Endothelial cell (in vitro differentiated cells): ENCODE measurements around the gene SPACDR. TPM values are rescaled to one million over a fixed set of nuclear protein-coding genes. Genes with fewer than 3 reads are reported as not detected.

ENCODE experiments used
- DNase-seq: peaks from one replicate; pipeline ENCODE4 v3.0.0; 2021; ENCODE audit warnings: low spot score
- H3K27ac Mint-ChIP-seq: one replicate; pipeline ENCODE4 v1.8.0; 2021; ENCODE audit warnings: mixed read lengths, inconsistent platforms; ENCODE audit not compliant: unreplicated experiment
- H3K27me3 Mint-ChIP-seq: one replicate; pipeline ENCODE4 v1.8.0; 2021; ENCODE audit warnings: mild to moderate bottlenecking, moderate library complexity, mixed read lengths, inconsistent platforms; ENCODE audit not compliant: unreplicated experiment
- H3K36me3 Mint-ChIP-seq: one replicate; pipeline ENCODE4 v1.8.0; 2021; ENCODE audit warnings: mild to moderate bottlenecking, low read depth, mixed read lengths, inconsistent platforms; ENCODE audit not compliant: unreplicated experiment
- H3K4me1 Mint-ChIP-seq: one replicate; pipeline ENCODE4 v1.8.0; 2021; ENCODE audit warnings: mild to moderate bottlenecking, mixed read lengths, inconsistent platforms; ENCODE audit not compliant: unreplicated experiment
- H3K4me3 Mint-ChIP-seq: one replicate; pipeline ENCODE4 v1.8.0; 2021; ENCODE audit warnings: mild to moderate bottlenecking, mixed read lengths, inconsistent platforms; ENCODE audit not compliant: unreplicated experiment
- H3K9me3 Mint-ChIP-seq: one replicate; pipeline ENCODE4 v1.8.0; 2021; ENCODE audit warnings: mixed read lengths, inconsistent platforms; ENCODE audit not compliant: unreplicated experiment
- total RNA-seq: library from RNA; stranded (reverse); fragmentation: NEBNext Ultra II Directional; extraction: Animal tissue kit (Norgen Biotek cat#: 25700); gene quantifications from one replicate; pipeline ENCODE4 v1.2.1, GENCODE V29; 2021; ENCODE audit not compliant: unreplicated experiment
- TF ChIP-seq, protein P1 (sequence below): fragments of 200-600 bp; sonication (generic); IDR thresholded peaks from one replicate; pipeline ENCODE4 v1.5.0; 2021; ENCODE audit warnings: antibody characterized with exemption; ENCODE audit not compliant: unreplicated experiment

Gene SPACDR
- total RNA-seq, 1 donor from 2014 or later, result 4.3 TPM

DNA sequence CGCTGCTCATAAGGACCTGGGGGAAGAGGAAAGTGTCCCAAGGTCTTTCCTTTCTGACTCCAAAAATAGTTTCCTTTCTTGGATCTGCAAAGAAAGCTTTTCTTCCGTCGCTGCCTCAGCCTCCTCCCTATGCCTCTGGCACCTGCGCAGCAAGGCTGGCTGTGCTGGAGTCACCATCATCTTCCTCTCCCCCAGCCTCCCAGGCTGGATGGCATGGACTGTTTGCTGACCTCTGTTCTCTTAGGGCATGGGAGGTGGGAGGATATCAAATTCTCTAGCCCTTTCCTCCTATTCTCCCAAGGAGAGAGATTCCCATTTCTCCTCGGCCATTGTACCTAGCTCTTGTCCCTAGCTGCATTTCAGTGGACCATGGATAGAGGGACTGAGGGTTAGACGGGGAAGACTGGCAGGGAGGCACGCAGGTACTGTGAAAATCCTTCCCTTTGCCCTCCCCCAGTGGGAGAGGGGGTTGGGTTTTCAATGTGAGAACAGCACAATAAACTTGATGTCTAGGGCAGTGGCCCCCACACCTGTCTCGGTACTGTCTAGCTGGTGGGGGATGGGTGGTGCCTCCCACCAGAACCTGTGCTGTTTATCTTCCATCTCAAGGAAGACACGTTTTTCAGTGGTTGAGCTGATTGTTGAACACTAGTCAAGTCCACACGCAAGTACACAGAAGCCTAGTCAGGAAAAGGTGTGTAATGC, 30.3 kb downstream of the SPACDR start:
- peaks cover 50% of the 10 kb centered on the region for H3K4me1 Mint-ChIP-seq
- no peak for DNase-seq
- TF ChIP-seq, protein P1, sequence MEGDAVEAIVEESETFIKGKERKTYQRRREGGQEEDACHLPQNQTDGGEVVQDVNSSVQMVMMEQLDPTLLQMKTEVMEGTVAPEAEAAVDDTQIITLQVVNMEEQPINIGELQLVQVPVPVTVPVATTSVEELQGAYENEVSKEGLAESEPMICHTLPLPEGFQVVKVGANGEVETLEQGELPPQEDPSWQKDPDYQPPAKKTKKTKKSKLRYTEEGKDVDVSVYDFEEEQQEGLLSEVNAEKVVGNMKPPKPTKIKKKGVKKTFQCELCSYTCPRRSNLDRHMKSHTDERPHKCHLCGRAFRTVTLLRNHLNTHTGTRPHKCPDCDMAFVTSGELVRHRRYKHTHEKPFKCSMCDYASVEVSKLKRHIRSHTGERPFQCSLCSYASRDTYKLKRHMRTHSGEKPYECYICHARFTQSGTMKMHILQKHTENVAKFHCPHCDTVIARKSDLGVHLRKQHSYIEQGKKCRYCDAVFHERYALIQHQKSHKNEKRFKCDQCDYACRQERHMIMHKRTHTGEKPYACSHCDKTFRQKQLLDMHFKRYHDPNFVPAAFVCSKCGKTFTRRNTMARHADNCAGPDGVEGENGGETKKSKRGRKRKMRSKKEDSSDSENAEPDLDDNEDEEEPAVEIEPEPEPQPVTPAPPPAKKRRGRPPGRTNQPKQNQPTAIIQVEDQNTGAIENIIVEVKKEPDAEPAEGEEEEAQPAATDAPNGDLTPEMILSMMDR, result no peak
- peaks cover 38% of the 10 kb centered on the region for H3K36me3 Mint-ChIP-seq
- peak overlapping the region; percentile 94 for H3K4me3 Mint-ChIP-seq
- H3K9me3 Mint-ChIP-seq, result no peaks in the 10 kb centered on the region
- peaks cover 21% of the 10 kb centered on the region for H3K27me3 Mint-ChIP-seq
- peak overlapping the region; percentile 38 for H3K27ac Mint-ChIP-seq

DNA sequence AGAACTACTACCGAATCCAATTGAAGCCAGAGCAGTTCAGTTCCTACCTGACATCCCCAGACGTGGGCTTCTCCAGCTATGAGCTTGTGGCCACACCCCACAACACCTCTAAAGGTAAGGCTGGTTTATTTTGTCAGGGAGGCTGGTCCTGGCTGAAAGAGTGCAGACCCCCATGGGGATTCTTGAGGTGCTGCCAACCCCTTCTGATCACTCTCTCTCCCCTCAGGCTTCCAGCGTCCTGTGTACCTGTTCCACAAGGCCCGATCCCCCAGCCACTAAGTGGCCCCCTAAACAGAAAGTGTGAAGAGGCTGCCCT, 30.8 kb downstream of the SPACDR start:
- TF ChIP-seq, protein P1, result no peak
- Mint-ChIP-seq H3K27ac (no peak overlapping the region), H3K4me3 (no peak overlapping the region)

GRCh38 chr7:100432621-100433275, 31.3 kb downstream of the SPACDR start:
- Mint-ChIP-seq H3K9me3 (no peaks in the 10 kb centered on the region), H3K27me3 (peaks cover 27% of the 10 kb centered on the region), H3K4me3 (peak overlapping the region; percentile 94), H3K36me3 (peaks cover 44% of the 10 kb centered on the region), H3K27ac (peak overlapping the region; percentile 39), H3K4me1 (peaks cover 45% of the 10 kb centered on the region)
- TF ChIP-seq, protein P1, result no peak
- DNase-seq, result no peak

More for the DNA sequence above, 30.8 kb downstream of the SPACDR start:
- H3K36me3 Mint-ChIP-seq, result peaks cover 43% of the 10 kb centered on the region
- H3K9me3 Mint-ChIP-seq, result no peaks in the 10 kb centered on the region
- H3K27me3 Mint-ChIP-seq, result peaks cover 25% of the 10 kb centered on the region
- DNase-seq, result no peak
- peaks cover 48% of the 10 kb centered on the region for H3K4me1 Mint-ChIP-seq

DNA sequence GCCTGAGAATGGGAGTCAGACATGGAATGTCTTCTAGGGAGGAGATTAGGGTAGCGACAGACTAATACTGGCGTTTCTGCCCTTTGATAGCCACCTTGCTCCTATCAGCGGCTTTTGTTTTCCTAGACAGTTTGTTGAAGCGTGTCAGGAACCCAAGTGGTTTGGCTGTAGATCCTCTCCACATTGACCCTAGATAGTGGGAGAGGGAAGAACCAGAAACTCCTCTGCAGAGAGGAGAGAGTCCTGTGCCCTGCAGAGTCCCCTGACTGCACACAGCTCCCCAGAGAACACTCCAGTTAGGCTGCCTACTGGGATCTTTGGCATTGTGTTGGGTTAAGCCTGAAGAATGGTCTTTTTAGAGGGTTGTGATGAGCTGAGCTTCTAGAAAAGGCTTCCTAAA, 32.0 kb downstream of the SPACDR start:
- DNase-seq, result no peak
- Mint-ChIP-seq H3K4me3 (peak overlapping the region; percentile 94), H3K27me3 (peaks cover 27% of the 10 kb centered on the region), H3K36me3 (peaks cover 44% of the 10 kb centered on the region), H3K9me3 (no peaks in the 10 kb centered on the region), H3K4me1 (peaks cover 45% of the 10 kb centered on the region), H3K27ac (peak overlapping the region; percentile 6)
- TF ChIP-seq, protein P1, result no peak

DNA sequence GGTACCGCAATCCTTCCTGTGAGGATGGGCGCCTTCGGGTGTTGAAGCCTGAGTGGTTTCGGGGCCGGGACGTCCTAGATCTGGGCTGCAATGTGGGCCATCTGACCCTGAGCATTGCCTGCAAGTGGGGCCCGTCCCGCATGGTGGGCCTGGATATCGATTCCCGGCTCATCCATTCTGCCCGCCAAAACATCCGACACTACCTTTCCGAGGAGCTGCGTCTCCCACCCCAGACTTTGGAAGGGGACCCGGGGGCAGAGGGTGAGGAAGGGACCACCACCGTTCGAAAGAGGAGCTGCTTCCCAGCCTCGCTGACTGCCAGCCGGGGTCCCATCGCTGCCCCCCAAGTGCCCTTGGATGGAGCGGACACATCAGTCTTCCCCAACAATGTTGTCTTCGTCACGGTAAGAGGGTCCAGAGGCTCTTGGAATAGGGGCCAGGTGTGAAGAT, 32.7 kb downstream of the SPACDR start:
- Mint-ChIP-seq H3K27me3 (peaks cover 27% of the 10 kb centered on the region), H3K27ac (peak overlapping the region; percentile 48), H3K4me3 (peak overlapping the region; percentile 94), H3K9me3 (no peaks in the 10 kb centered on the region), H3K36me3 (peaks cover 44% of the 10 kb centered on the region), H3K4me1 (peaks cover 45% of the 10 kb centered on the region)
- TF ChIP-seq, protein P1, result no peak
- no peak for DNase-seq
